CD4-positive, alpha-beta T cell treated with Interleukin-17A for 1 hour (primary cell): ENCODE data around the gene STPG1.

Experiments
- DNase-seq: peaks from one replicate; pipeline ENCODE4 v3.0.0-alpha.2; 2020

Gene STPG1

DNA sequence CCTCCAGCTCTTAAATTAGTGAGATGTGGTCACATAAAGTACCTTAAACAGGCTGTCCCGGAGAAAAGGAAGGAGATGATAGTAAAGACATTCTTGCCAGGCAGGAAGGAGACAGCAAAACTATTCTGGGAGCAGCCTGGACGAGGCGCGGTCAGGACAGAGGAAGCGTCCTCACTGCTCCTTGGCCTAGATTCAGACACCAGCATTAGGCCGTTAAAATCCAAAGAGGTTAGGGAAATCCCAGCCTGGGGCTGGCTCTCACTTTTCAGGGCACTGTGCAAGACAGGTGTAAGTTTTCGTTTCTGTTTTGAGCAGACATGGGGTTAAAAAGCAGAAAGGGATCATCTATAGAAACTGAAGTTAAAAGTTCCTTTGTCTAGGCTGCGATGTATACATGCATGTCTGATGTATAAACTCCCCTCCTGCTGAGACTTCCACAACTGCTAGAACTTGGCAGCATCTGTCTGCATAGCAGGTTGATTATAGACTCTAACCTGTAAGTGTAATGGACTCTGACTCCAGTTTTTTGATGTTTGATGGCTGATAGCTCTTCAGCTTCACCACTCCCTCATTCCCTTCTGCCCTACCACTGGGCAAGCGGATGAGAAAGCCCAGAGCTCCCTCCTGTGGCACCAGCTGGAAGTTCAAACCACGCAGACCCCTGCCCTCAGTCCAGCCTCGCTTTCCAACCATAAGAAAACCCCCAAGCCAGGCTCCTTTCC is 21.5 kb downstream of the STPG1 start:
- DNase-seq: peak; percentile 76

DNA sequence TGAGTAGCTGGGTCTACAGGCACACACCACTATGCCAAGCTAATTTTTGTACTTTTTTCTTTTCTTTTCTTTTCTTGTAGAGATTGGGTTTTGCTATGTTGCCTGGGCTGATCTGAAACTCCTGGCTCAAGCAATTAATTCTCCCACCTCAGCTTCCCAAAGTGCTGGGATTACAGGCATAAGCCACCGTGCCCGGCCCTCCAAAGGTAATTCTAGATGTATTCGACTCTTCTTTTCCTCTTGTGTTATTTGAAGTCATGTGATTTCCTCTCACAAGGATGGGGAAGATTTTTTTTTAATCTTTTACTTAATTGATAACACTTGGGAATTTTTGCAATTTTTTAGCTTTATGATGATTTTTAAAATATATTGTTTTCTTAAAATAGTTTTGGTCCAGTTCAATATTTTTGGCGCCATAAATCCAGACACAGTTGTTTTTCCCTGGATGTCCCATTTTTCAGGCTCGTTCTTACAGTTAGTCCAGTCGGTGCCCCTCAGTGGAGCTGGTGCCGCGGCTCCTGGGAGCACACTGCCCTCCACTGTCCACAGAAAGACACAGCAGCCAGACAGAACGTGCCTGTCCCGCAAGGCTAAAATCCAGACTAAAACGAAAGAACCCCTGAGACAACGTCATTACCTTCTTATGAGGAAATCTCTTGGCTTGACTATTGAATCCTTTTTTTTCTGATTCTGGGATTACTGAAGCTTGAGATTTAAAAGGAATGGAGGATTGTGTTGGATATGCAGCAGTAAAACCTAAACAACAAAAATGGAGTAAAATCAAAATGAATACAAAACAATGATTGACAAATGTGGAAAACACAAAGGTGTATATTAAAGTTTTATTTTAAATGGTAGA is 22.4 kb downstream of the STPG1 start:
- DNase-seq: peak; percentile 82

DNA sequence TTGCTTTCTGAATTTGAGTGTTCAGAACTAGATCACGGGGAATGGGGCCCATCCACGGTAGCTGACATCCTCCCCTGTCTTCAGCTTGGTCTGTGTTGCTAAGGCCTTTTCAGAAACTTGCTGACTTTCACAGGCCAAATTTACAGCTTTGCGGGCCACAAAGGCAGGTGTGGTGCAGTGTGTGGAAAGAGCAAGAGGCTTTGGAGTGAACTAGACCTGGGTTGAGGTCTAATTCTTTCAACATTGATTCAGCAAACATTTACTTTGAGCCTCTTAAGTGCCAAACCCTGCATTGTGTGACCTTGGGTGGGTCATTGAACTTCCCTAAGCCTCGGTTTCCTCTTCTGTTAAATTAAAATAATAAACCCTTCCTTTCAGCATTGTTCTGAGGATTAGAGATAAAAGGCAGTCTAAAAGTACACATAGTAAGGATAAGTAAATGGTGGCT is 24.3 kb downstream of the STPG1 start:
- DNase-seq: no peak

DNA sequence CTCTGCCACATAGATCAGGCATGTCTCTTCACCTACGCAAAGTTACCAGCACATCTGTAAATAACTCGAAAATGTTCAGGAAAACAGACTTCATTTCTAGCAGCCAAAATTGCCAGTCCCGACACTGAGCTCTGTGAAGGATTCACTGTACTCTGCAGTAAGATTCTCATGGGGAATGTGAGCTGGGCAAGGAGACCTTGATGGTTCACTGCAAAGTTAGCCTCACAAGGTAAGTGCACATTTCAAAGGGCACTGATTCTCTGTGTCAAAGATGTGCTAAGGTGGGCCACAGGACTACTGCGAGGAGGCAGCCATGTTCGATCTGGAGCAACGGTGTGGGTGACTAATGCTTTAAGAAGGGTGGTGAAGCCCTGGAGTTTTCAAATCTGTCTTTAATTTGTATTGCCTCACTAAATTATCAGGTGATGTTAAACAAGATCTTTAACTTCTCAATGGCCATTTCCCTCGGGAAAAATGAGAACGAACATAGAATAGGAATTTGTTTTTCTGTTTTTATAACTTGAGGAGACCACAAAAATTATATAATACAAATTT is 25.2 kb downstream of the STPG1 start:
- no peak for DNase-seq

DNA sequence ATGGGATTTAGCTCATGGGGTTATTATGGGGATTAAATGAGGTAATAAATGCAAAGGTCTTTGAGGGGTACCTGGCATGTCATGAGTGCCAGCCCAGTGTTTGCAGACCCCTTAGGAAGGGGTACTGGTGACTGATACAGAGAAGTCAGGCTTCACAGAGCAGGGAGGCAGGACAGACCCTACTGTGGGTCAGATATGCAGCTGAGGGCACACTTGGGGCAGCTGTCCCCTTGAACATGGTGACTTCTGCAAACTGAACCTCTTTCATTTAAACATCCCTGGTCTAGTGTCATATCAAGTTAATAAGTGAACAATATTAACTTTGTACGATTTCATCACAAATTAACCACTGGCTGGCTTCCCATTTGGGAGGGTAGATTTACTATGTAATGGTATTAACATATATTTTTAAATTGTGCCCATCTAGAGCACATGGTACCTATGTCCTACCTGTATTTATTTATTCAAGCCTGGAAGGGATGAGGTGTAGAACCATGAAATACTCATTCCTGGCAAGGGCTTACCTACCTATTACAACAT is 25.9 kb downstream of the STPG1 start:
- no peak for DNase-seq

DNA sequence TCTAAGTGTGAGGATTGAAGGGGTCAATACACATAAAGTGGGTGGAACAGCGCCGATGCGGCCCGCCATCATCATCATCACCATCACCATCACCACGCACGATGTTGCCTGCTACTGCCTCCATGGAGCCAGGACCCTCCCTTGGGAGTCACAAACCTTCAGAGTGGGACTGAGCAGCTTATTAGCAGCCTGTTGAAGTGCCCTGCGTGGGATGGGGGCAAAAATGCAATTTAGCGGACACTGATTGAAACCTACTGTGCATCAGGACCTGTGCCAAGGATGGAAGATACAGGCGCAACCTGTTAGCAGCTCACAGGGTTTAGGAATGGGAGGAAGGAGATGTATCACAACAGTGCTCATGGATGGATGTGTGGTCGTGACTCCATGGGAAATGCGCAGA is 26.7 kb downstream of the STPG1 start:
- no peak for DNase-seq

DNA sequence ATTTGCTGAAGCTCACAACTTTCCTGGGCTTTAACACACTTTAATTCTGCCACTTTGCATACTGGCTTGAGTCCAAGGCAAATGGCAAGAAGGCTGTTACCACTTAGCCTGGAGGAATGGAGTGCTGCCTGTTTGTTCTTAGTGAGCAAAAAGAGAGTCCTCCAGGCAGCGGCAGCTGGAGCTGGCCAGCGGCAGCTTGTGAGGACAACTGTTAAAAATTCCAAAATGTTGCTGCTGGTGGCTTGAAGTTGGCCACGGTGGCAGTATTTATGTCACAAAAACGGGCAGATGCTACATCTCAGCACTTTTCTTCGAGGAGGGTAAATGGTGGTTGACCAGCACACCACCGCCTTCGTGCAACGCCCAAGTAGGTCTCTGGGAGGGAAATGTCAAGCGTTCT is 27.3 kb downstream of the STPG1 start:
- no peak for DNase-seq

DNA sequence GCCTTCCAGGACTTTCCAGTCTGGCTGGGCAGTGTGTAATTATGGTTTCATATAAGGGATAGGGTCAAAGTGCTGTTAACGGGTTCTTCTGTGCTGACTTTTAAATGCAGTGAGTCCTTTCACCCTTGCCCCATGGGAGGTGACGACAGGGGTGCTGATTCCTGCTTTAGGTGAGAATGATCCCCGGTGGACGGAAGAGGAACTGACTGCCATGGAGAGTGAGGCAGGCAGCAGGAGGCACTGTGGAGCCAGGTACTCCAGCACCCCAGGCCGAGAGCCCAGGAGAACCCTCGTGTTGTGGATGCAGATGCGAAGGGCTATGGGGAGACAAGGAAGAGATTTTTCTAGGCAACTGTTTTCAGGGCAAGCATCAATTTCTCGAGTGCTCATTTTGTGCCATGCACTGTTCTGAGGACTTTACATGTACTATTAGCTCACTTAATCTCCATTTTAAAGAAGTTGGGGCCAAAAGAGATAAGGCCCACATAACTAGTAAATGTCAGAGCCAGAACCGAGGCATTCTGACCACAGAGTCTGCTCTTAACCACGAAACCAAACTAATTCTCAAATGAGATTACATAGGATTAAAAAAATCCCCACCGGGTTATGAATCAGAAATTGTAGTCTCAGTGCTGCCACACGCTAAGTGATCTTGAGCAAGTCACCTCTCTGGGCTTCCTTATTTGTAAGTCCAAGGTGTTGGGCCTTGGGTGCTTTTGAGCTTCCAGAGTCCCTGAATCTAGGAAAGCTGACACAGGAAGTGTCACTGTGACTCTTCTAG is 28.2 kb downstream of the STPG1 start:
- peak; percentile 28 for DNase-seq

DNA sequence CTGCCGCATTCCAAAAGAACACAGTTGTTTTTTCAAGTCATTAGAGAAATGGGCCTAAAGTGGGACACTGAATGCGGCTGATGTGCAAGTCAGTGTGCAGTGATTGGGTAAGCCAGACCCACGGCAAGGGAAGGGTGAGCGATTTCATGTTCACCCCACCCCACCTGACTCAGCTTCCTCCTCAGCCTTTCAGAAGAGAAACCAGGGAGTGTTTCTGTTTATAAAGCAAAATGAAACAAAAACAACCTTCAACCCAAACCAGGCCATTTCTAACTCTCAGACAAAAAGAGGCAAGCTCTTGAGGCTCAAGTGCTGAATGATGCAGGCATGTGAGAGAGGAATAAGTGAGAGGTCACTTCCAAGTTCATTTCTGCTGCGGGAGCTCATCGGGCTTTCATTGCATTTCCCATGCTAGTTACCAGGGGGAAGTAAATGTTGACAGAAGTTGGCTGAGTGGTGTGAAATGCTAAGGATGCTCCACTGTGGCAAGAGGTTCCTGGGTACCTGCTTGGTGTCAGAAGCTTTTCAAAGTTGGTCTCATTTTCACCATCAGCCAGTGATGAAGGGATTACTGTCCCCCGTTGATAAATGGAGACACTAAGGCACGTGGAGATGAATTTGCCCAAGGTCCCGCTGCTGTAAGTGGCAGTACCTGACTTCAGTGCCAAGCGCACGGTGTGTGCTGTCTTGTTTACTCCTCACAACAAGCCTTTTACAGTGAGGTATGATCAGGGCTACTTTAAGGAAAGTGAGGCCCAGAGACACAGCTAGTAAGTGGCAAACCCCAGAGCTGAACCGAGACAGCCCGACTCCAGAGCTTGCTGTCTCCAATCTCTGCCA is 29.1 kb downstream of the STPG1 start:
- DNase-seq: peak; percentile 28

DNA sequence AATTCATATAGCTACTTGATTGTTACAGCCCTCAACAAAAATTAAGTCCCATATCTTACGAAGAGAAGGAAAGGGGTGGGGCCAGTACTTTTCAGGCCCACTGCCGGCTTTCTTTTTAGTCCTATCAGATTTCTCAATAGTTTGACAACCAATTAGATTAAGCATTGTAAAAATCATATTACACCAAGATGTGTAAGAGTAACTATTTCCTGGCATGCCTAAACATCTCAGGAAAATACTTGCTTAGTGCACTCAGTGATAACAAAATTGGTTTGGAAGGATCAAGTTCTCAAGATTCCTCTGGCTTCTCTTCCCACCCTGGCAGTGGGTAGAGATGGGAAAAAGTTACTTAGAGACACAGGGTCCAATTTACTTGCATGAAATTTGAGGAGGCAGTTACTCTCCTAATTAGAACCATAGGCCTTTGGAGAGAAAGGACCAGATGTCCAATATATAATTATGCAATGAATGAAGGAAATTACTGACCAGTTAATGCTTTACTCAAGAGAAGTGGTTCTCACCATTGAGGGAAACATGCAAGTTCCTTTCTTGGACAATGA is 30.1 kb downstream of the STPG1 start:
- no peak for DNase-seq

DNA sequence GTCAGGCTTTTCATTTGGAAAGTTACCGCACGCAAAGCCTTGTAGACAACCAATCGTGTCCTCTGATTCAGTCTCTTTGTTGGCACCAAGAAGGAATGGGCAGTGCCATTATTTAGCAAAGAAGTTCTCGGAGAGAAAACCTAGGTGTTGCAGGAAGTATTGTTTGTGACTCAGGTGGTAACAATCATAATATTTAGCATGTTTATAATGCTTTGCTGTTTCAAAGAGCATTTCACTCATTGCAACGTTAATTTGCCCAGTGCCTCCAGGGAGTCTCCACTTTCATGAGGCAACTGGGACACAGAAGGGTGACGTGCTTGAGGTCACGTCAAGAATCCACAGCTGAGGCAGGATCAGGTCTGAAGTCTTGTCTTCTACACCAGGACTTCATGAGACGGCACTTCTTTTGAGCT is 31.4 kb downstream of the STPG1 start:
- no peak for DNase-seq

DNA sequence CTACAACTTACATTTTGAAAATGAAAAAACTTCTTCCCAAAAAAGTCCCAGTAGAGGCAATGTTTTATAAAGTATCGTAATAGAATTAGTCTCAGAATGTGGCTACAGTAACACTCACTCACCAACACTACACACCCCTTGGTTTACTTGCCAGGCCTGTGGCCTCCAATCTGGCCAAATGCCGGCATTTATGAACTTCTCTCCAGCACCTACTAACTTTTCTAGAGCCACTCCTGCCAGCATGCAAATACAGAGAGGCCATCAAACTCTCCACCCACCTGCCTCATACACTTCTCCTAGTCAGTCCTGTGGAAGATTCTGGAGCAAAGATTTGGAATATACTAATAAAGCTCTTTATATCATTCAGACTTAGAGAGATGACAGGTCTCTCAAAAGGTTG is 32.3 kb downstream of the STPG1 start:
- no peak for DNase-seq

DNA sequence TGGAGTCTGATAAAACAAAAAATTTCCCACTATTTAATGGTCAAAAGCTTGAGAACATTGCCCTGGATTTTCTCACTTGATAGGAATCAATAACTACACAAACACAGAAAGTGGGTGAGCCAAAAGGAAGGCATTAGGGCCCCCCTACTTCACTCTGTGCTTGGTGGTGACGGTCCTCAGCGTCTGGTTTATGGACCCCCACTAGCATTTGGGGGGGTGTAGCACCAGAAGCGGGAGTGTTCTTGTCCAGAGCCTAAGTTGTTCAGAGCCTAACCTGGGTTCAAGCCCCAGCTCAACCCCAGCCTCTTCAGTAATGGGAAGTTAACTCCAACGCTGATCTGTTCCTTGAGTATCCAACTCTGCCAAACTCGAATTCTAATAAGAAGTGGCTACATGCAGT is 33.1 kb downstream of the STPG1 start:
- DNase-seq: no peak

DNA sequence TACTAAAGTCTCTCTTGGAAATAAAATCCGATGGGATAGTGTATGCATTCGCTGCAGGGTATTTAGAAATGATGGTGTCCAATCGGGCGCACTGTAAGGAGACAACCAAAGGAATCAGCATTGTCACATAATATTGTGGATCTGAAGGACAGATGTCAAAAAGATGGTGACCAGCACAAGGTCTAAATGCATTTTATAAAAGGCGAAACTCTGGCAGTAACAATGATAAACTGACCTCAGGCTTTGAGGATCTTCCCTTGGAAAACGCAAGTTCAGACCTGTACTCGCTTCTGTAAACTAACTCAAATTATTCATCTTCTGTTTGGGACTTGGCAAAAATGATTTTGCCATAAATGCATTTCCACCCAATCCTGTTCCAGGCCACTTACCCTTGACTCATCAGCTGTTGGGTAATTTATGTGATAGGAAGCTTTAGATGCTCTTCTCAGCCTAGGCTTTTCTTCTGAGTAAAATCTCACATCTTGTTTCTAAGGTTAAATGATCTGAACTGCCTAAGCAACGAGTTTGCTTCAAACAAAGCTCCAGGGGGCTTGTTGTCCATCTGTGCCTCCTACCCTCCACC is 33.8 kb downstream of the STPG1 start:
- DNase-seq: no peak

DNA sequence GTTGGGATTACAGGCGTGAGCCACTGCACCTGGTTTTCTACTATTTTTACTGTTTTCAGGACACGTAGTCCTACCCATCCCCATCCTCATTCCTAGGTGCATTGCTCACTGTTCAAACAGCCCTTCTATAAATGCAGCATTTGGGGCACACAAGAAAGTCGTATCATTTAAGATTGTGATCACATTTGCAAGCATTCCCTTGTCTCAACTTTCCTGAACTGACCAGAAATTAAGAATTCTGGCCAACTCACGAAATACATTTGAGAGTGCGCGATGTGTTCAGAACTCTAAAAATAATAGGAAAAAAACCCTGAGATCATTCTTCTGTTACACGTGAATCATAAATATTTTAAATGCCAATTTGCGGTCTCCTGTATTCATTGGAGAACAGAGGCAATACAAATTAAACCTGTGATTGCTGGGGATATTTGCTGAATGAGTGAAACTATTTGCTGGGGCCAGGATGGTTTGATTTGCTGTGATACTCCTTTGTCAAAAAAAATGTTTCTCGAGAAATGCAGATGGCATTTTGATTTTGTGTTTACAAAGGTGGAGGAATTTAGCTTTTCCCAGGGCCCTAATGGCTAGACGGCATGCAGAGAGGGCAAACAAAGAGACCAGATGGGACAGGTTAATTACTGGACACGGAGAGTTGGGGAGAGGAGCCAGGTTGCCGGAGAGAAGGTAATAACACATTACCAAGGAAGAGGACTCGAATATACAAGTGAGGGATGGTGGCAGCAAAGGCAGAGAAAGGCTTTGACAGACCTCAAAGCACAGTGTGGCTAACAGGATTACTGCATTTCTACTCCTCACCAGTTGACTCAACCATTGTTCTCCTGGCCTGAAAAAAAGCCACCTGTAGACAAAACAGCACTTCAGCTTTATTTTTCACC is 38.4 kb downstream of the STPG1 start:
- no peak for DNase-seq

DNA sequence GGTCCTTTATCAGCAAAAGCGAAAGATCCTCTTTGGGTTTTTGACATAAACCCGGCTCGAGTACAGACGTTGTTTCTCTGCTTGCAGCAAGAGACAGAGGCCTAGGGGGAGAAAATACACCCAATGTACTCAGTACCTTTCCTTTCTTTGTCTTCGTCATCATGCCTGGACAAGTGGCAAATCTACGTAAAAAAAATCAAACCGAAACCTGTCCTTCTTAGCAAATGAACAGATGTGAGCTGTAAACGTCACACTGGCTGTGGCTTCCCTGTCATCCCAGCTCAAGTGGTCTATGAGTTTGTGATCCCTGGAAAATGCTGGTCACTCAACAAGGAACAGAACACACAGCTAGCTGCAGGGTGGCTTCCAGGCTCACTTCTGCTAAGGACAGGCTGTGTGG is 39.9 kb downstream of the STPG1 start:
- no peak for DNase-seq

DNA sequence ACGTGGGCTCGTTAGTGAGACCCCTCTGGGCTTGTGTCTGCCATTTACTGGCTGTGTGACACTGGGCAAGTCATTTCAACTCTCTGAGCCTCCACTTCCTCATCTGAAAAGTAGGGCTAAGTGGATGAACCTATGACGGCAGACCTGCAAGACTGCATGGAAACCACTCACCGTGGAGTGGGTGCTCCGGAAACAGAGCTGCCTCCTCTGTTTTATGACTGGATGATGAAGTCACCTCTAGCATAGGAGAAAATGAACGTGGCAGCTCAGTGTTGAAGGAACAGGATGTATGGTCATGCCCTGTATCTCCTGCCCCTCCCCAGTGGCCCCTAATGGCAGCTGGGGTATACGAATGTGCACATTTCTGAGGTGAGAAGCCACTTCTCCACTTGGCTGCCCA is 40.5 kb downstream of the STPG1 start:
- DNase-seq: no peak

DNA sequence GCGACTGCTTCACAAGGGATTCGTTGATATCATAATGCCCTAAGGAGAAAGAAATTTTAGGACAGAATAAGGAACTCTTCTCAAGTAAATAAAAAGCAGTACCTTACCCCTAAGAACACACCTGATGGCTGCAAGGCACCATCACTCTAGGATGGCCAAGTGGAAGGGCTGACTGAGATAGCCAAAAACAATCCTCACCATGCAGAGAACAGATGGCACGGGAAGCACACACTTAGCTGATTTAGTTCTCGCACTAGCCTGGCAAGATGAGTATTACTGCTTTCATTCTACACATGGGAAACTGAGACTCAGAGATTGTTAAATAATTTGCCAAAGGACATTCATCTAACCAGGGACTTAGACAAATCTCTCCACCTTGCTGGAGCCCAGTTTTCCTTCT is 43.8 kb downstream of the STPG1 start:
- DNase-seq: no peak

DNA sequence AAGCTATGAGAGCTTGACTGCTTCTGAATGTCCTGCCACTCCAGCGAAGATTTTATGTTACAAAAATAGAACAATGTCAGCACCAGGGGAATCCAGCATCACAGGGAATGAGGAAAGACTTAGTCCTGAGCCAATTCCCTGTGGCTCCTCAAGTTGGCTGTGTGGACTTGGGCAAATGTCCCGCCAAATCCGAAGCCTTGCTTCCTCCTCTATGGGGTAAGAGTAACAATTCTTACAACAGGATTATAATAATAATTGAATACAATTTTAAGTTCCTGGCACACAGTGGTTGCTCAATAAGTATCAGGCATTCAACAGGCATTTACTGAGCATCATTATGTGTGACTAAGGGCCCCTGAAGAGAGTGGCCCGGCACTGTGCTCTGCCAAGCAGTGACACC is 44.4 kb downstream of the STPG1 start:
- no peak for DNase-seq

DNA sequence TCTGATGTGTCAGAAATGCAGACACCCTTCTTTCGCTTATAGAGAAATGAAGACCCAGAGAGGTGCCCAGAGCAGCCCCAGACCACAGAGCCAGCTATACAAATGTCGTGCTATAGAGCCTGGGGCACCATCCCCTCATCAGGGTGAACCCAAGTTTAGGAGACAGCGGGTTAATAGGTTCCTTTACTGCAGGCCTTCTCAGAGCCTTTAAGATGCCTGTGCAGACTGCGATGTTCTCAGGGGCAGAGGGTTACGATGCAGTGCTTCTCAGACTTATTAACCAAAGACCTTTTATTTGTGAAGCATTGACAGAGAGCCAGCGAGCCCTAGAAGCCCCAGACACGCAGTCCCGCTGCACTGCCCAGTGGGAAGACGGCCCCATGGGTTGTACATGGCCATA is 46.9 kb downstream of the STPG1 start:
- no peak for DNase-seq
